GM18951 (cell line): Measurements from ENCODE around the gene NPHS1.

Experiments used
- POLR2A ChIP-seq: IDR thresholded peaks from 4 replicates; pipeline ENCODE4 v1.6.1; 2011; ENCODE audit warnings: mild to moderate bottlenecking; ENCODE audit not compliant: insufficient read length, insufficient read depth; ENCODE audit errors: extremely low read depth
- in situ Hi-C: fragments of 300-500 bp; cut with MboI; formaldehyde crosslinking; loops from one replicate; pipeline ENCODE4 v1.12.0; 2022; ENCODE audit warnings: low sequenced_read_pairs, mixed read lengths, inconsistent platforms; ENCODE audit not compliant: unreplicated experiment

The NPHS1 gene

DNA sequence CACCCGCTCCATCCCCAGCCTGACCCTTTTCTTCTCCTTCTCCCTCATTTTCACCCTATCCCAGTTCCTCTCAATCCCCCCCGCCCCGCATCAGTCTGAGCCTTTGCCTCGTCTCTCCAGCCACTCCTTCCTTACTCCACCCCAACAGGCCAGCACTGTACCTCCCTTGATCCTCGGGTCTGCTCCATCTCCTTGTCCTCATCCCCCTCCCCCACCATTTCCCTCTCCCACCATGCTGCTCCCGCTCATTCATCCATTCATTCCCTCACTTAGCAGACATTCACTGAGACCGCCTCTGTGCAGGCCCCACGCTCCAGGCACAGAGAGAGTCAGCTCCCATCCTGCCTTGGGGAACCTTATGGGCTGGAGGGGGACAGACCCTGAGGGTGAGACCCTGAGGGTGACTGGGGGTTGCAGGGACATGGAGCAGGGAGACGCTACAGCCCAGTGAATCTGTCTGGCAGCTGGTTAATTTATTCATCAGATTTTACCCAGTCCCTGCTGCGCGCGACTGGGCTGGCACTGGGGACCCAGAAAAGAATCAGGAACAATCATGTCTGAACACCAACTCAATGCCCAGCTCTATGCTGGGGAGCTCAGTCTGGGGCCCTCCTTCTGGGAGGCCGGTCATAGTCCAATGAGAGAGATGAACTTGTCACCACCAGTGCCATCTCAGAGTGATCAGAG, 76.1 kb downstream of the NPHS1 start:
- in situ Hi-C loops, result no loop called here
- TF ChIP-seq POLR2A, result no peak
